Stimulated activated naive CD4-positive, alpha-beta T cell treated with Interleukin-2 at 50 U/mL for 16 hours (primary cell): Measurements from ENCODE around the gene ABCB11.
"Not testable (repeated sequence)": the region's sequence is repeated elsewhere in the genome, so short reads cannot be mapped to it uniquely, and the experiment has no call there.

Experiments
- DNase-seq: peaks from one replicate; lab custom pipeline; 2025; lab: John Stamatoyannopoulos, UW

The ABCB11 gene

GRCh38 chr2:169031202-169031601 is at the start of gene ABCB11:
Gene ABCB11, minus strand, starts transcription at chr2:169031324. Its CDS starts 13,199 bp downstream, at chr2:169018125.
- no peak for DNase-seq

GRCh38 chr2:169080250-169081069 is 49.3 kb upstream of the ABCB11 start:
- DNase-seq, result no peak

- no peak for DNase-seq
These were observed 46.6 kb upstream of the ABCB11 start for GRCh38 chr2:169077674-169078240.

- DNase-seq, result no peak
These were observed 43.0 kb upstream of the ABCB11 start for GRCh38 chr2:169073963-169074751.

- no peak for DNase-seq
These were observed 42.3 kb upstream of the ABCB11 start for GRCh38 chr2:169073211-169073962.

GRCh38 chr2:169072163-169072925 is 41.2 kb upstream of the ABCB11 start:
- no peak for DNase-seq

- DNase-seq, result no peak
These were observed 40.3 kb upstream of the ABCB11 start for GRCh38 chr2:169071455-169071854.

- DNase-seq, result no peak
These were observed 38.7 kb upstream of the ABCB11 start for GRCh38 chr2:169069833-169070232.

- DNase-seq, result no peak
These were observed 38.2 kb upstream of the ABCB11 start, which contains the start of gene DHRS9 for GRCh38 chr2:169069341-169069740. Gene DHRS9, plus strand, starts transcription at chr2:169069563. Its CDS starts 12,019 bp downstream, at chr2:169081582.

- no peak for DNase-seq
These were observed 35.8 kb upstream of the ABCB11 start for GRCh38 chr2:169066897-169067296.

GRCh38 chr2:169065864-169066517 is 34.9 kb upstream of the ABCB11 start:
- DNase-seq, result no peak

- DNase-seq, result no peak
These were observed 34.3 kb upstream of the ABCB11 start for GRCh38 chr2:169065422-169065821.

- DNase-seq, result not testable (repeated sequence)
These were observed 33.1 kb upstream of the ABCB11 start for GRCh38 chr2:169064199-169064598.

GRCh38 chr2:169054575-169054974 is 23.5 kb upstream of the ABCB11 start:
- DNase-seq, result not testable (repeated sequence)

GRCh38 chr2:169050476-169051240 is 19.5 kb upstream of the ABCB11 start:
- DNase-seq, result no peak

GRCh38 chr2:169049142-169049541 is 18.0 kb upstream of the ABCB11 start:
- DNase-seq, result no peak

GRCh38 chr2:169047256-169048250 is 16.4 kb upstream of the ABCB11 start:
- DNase-seq, result no peak

GRCh38 chr2:169046440-169047151 is 15.5 kb upstream of the ABCB11 start:
- no peak for DNase-seq
